Measurements from ENCODE around the gene PLEKHM3. TPM values are rescaled to one million over a fixed set of nuclear protein-coding genes. Genes with fewer than 3 reads are reported as not detected.

The PLEKHM3 gene
- total RNA-seq, 1 donor from 2014 or later = 10.4 TPM

GRCh38 chr2:208066016-208066415, 40.7 kb upstream of the PLEKHM3 start:
- DNase-seq (ENCODE audit: low spot score) = no peak
- Mint-ChIP-seq H3K27ac (ENCODE audit: unreplicated experiment) (no peak overlapping the region), H3K4me3 (ENCODE audit: unreplicated experiment) (no peak overlapping the region), H3K36me3 (ENCODE audit: low read depth, unreplicated experiment) (no peaks in the 10 kb centered on the region), H3K9me3 (ENCODE audit: unreplicated experiment) (no peaks in the 10 kb centered on the region), H3K4me1 (ENCODE audit: unreplicated experiment) (no peaks in the 10 kb centered on the region), H3K27me3 (ENCODE audit: unreplicated experiment) (peaks cover 2% of the 10 kb centered on the region)
- no peak for TF ChIP-seq CTCF (IDR thresholded peaks at IDR 0.05; ENCODE audit: unreplicated experiment)

GRCh38 chr2:208065476-208065875, 40.1 kb upstream of the PLEKHM3 start:
- DNase-seq (ENCODE audit: low spot score) = no peak
- no peak overlapping the region for H3K27ac Mint-ChIP-seq (ENCODE audit: unreplicated experiment)

GRCh38 chr2:208064220-208064961, 39.1 kb upstream of the PLEKHM3 start:
- DNase-seq (ENCODE audit: low spot score) = no peak
- Mint-ChIP-seq H3K4me3 (ENCODE audit: unreplicated experiment) (no peak overlapping the region), H3K36me3 (ENCODE audit: low read depth, unreplicated experiment) (no peaks in the 10 kb centered on the region), H3K27me3 (ENCODE audit: unreplicated experiment) (peaks cover 2% of the 10 kb centered on the region), H3K9me3 (ENCODE audit: unreplicated experiment) (no peaks in the 10 kb centered on the region), H3K27ac (ENCODE audit: unreplicated experiment) (no peak overlapping the region), H3K4me1 (ENCODE audit: unreplicated experiment) (no peaks in the 10 kb centered on the region)
- no peak for TF ChIP-seq CTCF (IDR thresholded peaks at IDR 0.05; ENCODE audit: unreplicated experiment)

More at GRCh38 chr2:208065476-208065875, 40.1 kb upstream of the PLEKHM3 start:
- Mint-ChIP-seq H3K4me3 (ENCODE audit: unreplicated experiment) (no peak overlapping the region), H3K9me3 (ENCODE audit: unreplicated experiment) (no peaks in the 10 kb centered on the region), H3K27me3 (ENCODE audit: unreplicated experiment) (peaks cover 2% of the 10 kb centered on the region), H3K4me1 (ENCODE audit: unreplicated experiment) (no peaks in the 10 kb centered on the region), H3K36me3 (ENCODE audit: low read depth, unreplicated experiment) (no peaks in the 10 kb centered on the region)
- TF ChIP-seq CTCF (IDR thresholded peaks at IDR 0.05; ENCODE audit: unreplicated experiment) = no peak

GRCh38 chr2:208062961-208063360, 37.6 kb upstream of the PLEKHM3 start:
- Mint-ChIP-seq H3K36me3 (ENCODE audit: low read depth, unreplicated experiment) (no peaks in the 10 kb centered on the region), H3K4me3 (ENCODE audit: unreplicated experiment) (no peak overlapping the region), H3K4me1 (ENCODE audit: unreplicated experiment) (no peaks in the 10 kb centered on the region), H3K9me3 (ENCODE audit: unreplicated experiment) (no peaks in the 10 kb centered on the region), H3K27me3 (ENCODE audit: unreplicated experiment) (peaks cover 2% of the 10 kb centered on the region), H3K27ac (ENCODE audit: unreplicated experiment) (no peak overlapping the region)
- no peak for DNase-seq (ENCODE audit: low spot score)
- no peak for TF ChIP-seq CTCF (IDR thresholded peaks at IDR 0.05; ENCODE audit: unreplicated experiment)

- no peaks in the 10 kb centered on the region for H3K4me1 Mint-ChIP-seq (ENCODE audit: unreplicated experiment)
- H3K27me3 Mint-ChIP-seq (ENCODE audit: unreplicated experiment) = no peaks in the 10 kb centered on the region
- peak; percentile 35 for DNase-seq (ENCODE audit: low spot score)
- H3K9me3 Mint-ChIP-seq (ENCODE audit: unreplicated experiment) = no peaks in the 10 kb centered on the region
- no peak overlapping the region for H3K4me3 Mint-ChIP-seq (ENCODE audit: unreplicated experiment)
- H3K36me3 Mint-ChIP-seq (ENCODE audit: low read depth, unreplicated experiment) = no peaks in the 10 kb centered on the region
- peak; percentile 33 for TF ChIP-seq CTCF (IDR thresholded peaks at IDR 0.05; ENCODE audit: unreplicated experiment)
- no peak overlapping the region for H3K27ac Mint-ChIP-seq (ENCODE audit: unreplicated experiment)
These were observed 36.8 kb upstream of the PLEKHM3 start for GRCh38 chr2:208062113-208062512.
